ENCODE measurements around the gene NOC3L.

GRCh38 chr10:94315975-94316464 lies 46.7 kb downstream of the NOC3L start:
- TF ChIP-seq RCOR1 (IDR thresholded peaks at IDR 0.05; ENCODE audit: insufficient replicate concordance, low read length) (no peak), CTCF (conservative IDR thresholded peaks at IDR 0.05; ENCODE audit: low read depth, low read length) (no peak), CHD1 (IDR thresholded peaks at IDR 0.05; ENCODE audit: low read depth, low read length) (no peak), MAZ (IDR thresholded peaks at IDR 0.05; ENCODE audit: borderline replicate concordance, low read depth, low read length) (no peak), USF2 (IDR thresholded peaks at IDR 0.05; ENCODE audit: low read depth, low read length) (no peak), POLR2A (IDR thresholded peaks at IDR 0.05; ENCODE audit: low read depth, low read length) (no peak)
